ENCODE data around the gene REG4.

The REG4 gene

DNA sequence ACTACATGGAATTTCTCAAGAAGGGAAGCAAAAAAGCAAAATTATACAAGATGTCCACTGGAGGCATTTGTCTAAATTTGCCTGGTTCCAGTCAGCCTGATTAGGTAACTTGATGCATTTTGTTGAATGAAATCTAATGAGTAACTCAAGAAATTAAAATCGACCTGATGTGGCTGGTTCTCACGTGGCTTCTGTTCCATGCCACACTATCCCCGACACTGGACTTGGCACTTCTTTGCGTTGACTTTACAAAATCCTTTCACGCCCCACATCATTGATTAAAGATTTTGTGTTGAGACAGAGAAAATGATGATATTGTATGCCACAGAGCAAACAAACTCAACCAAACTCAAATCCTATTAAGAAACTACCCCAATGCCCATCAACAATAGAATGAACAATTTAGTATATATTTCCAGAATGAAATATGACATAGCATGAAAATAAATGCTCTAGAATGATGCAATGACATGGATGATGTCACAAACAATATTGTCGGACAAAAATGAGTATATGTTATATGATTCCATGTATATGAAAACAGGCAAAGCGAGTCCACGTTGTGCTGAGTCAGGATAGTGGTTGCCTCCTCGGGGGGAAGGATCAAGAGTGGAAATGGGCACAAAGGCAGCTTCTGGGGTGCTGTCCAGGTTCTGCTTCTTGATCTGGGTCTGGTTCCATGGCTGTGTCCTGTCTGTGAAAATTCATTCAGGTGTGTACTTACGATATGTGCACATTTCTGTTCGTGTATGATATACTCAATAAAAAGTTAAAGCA is 29.6 kb downstream of the REG4 start:
- no peak overlapping the region for H3K4me3 ChIP-seq (ENCODE audit: low read depth, low read length)
- no peak for DNase-seq (ENCODE audit: low read depth)
- TF ChIP-seq, protein P1, sequence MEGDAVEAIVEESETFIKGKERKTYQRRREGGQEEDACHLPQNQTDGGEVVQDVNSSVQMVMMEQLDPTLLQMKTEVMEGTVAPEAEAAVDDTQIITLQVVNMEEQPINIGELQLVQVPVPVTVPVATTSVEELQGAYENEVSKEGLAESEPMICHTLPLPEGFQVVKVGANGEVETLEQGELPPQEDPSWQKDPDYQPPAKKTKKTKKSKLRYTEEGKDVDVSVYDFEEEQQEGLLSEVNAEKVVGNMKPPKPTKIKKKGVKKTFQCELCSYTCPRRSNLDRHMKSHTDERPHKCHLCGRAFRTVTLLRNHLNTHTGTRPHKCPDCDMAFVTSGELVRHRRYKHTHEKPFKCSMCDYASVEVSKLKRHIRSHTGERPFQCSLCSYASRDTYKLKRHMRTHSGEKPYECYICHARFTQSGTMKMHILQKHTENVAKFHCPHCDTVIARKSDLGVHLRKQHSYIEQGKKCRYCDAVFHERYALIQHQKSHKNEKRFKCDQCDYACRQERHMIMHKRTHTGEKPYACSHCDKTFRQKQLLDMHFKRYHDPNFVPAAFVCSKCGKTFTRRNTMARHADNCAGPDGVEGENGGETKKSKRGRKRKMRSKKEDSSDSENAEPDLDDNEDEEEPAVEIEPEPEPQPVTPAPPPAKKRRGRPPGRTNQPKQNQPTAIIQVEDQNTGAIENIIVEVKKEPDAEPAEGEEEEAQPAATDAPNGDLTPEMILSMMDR (conservative IDR thresholded peaks at IDR 0.05; ENCODE audit: low read depth, low read length), result no peak

DNA sequence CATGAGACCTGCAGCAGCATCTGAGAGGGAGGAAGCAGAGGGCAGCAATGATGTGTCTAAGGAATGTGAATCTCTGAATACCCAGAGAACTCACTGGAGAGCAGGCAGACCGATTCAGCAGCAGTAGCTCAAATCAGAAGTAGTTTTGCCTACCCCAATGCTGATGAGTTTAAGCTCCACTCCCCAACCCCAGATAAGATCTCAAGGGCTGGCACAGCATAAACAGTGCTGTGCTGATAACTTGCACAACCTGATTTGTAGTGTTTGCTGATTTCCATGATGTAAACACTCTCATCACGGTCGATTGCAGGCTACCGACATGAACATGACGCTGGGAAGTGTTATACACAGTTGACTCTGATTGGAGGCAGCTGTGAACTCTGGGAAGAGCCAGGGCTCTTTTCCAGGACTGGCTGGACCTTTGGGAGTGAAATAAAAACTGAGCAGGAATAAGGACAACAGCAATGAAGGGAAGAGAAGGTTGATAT is 31.3 kb downstream of the REG4 start:
- TF ChIP-seq, protein P1 (conservative IDR thresholded peaks at IDR 0.05; ENCODE audit: low read depth, low read length), result no peak
- H3K4me3 ChIP-seq (ENCODE audit: low read depth, low read length), result peak overlapping the region; percentile 30
- peak; percentile 63 for DNase-seq (ENCODE audit: low read depth)

DNA sequence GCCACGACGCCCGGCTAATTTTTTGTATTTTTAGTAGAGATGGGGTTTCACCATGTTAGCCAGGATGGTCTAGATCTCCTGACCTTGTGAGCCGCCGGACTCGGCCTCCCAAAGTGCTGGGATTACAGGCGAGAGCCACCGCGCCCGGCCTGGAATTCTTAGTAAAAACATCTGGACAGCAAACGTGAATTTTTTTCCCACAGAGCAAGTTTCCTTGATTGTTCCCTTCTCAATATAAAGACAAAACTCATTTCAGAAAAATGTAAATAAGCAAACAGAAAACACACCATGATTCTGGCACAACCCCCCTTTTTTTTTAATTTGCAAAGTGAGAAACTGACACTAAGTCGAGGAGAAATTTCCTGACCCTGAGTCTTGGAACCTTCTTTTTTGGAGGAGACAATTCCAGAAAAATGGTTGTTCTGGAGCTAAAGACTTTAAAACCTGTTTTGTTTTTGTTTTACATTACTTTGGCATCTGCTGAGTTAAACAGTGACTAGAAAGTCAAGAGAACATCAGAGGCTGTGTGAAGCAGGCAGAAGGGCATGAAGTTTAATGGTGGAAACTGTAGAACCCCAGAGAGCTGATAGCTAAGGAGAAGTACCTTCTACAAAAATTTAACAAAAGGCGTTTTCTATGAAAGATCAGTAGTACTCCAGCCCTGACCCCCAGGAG is 32.2 kb downstream of the REG4 start:
- no peak for DNase-seq (ENCODE audit: low read depth)
- TF ChIP-seq, protein P1 (conservative IDR thresholded peaks at IDR 0.05; ENCODE audit: low read depth, low read length), result no peak
- H3K4me3 ChIP-seq (ENCODE audit: low read depth, low read length), result no peak overlapping the region

DNA sequence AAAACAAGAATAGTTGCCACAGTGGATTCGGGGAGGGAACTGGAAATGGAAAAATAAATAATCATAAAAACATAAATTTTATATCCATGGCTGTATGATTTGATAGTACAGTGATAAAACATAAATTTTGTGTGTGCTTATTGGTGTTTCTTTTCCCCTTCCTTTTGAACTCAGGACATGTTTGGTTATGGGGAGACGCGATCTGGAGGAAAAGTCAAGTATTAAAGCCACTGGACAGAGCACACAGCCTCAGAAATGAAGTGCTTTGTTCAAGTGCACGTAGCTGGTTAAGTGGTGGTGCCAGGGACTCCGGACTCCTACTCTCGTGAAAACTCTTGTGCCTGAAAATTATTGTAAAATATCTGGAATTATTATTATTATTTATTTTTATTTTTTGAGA is 32.9 kb downstream of the REG4 start:
- no peak overlapping the region for H3K4me3 ChIP-seq (ENCODE audit: low read depth, low read length)
- no peak for DNase-seq (ENCODE audit: low read depth)
- TF ChIP-seq, protein P1 (conservative IDR thresholded peaks at IDR 0.05; ENCODE audit: low read depth, low read length), result no peak

DNA sequence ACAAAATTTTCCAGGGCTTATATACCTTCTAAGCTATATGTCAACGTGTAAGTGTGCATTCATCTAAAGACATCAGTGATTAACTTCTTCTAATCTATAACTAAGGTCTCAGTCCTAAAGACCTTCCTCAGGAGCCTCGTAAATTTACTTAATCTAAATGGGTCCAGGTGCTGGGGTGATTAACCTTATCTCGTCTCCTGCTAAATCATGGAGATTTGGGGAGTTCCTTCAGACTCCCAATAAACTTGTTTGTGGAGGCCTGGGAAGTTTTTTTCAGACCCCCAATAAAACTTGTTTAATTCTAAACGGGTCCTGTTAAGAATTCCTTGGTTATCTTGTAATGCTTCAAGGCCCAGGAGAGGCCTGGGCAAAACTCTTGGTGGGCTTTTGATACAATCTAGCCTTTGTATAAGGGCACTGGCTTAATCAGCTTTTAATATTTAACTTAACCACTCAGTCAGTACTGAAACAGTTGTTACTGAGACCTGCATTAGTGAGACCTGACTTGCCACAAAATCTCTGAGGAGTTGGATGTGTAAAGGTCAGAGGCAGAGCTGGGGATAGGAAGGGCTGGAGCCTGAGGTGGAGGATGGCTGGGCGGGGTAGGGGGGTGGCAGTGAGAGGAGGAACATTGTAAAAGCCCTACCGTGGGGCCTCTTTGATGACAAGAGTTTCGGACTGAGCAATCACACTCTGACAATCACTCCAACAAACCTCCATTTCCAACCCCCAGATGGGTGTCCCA is 36.3 kb downstream of the REG4 start:
- TF ChIP-seq, protein P1 (conservative IDR thresholded peaks at IDR 0.05; ENCODE audit: low read depth, low read length), result no peak
- H3K4me3 ChIP-seq (ENCODE audit: low read depth, low read length), result no peak overlapping the region
- no peak for DNase-seq (ENCODE audit: low read depth)

DNA sequence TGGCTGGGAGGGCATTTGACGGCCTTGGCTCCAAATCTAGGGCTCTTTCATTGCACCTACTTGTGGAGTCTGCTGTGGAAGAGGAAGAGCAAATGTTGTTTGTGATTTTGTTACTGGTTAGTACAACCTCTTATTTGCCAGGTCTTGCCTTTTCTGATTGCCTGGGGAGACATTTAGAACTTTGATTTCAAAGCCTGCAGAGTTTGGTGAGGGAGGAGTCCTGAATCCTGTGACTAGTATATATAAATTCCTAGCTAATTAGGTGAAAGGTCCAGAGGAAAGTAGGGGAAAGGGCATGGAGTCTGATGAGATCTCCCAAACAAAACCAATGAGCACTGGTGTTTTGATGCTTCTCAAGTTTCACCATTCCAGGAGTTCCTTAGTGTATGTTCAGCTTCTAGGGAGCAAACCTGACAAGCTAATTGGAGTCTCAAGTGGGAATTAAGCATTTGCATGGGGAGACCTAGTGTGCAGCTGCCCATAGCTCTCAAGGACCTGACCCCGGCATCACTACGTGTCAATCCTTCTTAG is 37.5 kb downstream of the REG4 start:
- peak; percentile 50 for DNase-seq (ENCODE audit: low read depth)

More for the DNA sequence above, 37.5 kb downstream of the REG4 start:
- no peak overlapping the region for H3K4me3 ChIP-seq (ENCODE audit: low read depth, low read length)
- TF ChIP-seq, protein P1 (conservative IDR thresholded peaks at IDR 0.05; ENCODE audit: low read depth, low read length), result no peak

Measured in choroid plexus epithelial cell (primary cell).